Muscle of leg (tissue), 11 donors: ENCODE data around the gene CD200R1L. TPM values are rescaled to one million over a fixed set of nuclear protein-coding genes. Genes with fewer than 3 reads are reported as not detected.
A peak's percentile ranks its signal among the peaks of the same experiment; 100 is the strongest.

Experiments used
- DNase-seq: peaks from one replicate; pipeline ENCODE4 v3.0.0; 2013
- H3K27ac ChIP-seq: one replicate; pipeline ENCODE4 v1.5.1; 2013; ENCODE audit warnings: mild to moderate bottlenecking, low read length, control low read depth
- H3K27me3 ChIP-seq: one replicate; pipeline ENCODE4 v1.6.1; 2013; ENCODE audit warnings: low read length; ENCODE audit not compliant: control insufficient read depth, insufficient read depth
- H3K36me3 ChIP-seq: one replicate; pipeline ENCODE4 v1.6.1; 2013; ENCODE audit warnings: low read length; ENCODE audit not compliant: control insufficient read depth, insufficient read depth
- H3K4me1 ChIP-seq: one replicate; pipeline ENCODE4 v1.6.1; 2013; ENCODE audit warnings: low read length; ENCODE audit not compliant: control insufficient read depth, insufficient read depth
- H3K4me3 ChIP-seq: one replicate; pipeline ENCODE4 v1.5.1; 2013; ENCODE audit warnings: low read length, control low read depth
- H3K9me3 ChIP-seq: replicated peaks from 2 replicates; pipeline ENCODE4 v1.6.1; 2013; ENCODE audit warnings: low read depth, low read length; ENCODE audit not compliant: control insufficient read depth
- WGBS: methylation state at CpG from one replicate; pipeline ENCODE4 v1.1.5; 2013; ENCODE audit warnings: missing lambda C conversion rate; ENCODE audit not compliant: insufficient coverage; 5-methylcytosine and 5-hydroxymethylcytosine counted together
- polyA plus RNA-seq, 8 donors: library from polyadenylated mRNA; unstranded; fragments of 120-200 nt; gene quantifications; one replicate each; pipeline versions ENCODE4 v1.2.1 to v1.2.3, GENCODE V29; 2013; ENCODE audit warnings: inconsistent platforms in 1 of 8, low replicate concordance in 1 of 8; ENCODE audit not compliant: insufficient read length in 8 of 8, insufficient read depth in 1 of 8
- total RNA-seq: library from RNA; stranded (reverse); fragments of 120-200 nt; gene quantifications from one replicate; pipeline ENCODE4 v1.2.4, GENCODE V29; 2013

CD200R1L gene
- total and polyA plus RNA-seq, 9 donors, result not detected

- peaks cover 9% of the 10 kb centered on the region for H3K4me1 ChIP-seq
- DNase-seq, result no peak
- H3K27me3 ChIP-seq, result peaks cover 2% of the 10 kb centered on the region
- no peaks in the 10 kb centered on the region for H3K9me3 ChIP-seq
- H3K27ac ChIP-seq, result no peak overlapping the region
- no peak overlapping the region for H3K4me3 ChIP-seq
- H3K36me3 ChIP-seq, result no peaks in the 10 kb centered on the region
These were observed 67.7 kb downstream of the CD200R1L start for GRCh38 chr3:112779011-112779410.

DNA sequence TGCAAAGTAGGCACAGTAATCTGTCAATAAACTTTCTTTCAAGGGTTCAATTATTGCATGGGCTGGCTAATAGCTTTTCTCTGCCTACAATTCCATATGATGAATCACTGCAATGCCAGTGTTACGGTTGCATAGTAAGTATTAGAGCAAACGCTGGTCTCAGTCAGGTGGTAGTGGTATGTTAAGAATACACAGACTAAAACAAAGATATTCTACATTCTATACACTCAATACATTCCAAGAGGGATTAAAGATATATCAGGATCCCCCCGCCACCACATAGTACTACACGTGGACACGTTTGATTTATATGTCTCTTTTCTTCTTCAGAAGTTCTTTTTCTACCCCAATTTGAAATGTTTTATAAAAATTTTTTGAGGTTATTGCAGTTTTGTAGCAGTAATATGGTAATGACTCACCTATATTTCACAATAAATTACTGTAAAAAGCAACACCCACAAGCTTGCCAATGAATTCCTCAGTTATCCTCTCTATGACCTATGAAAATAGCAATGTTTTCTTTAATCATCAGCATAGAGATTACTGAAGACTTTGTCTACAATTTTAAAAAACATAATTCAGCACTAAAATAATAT lies 68.2 kb downstream of the CD200R1L start:
- no peak overlapping the region for H3K4me3 ChIP-seq
- no peak for DNase-seq
- WGBS, result no CpG with 5 or more reads among the region's 5 CpGs
- H3K27me3 ChIP-seq, result peaks cover 2% of the 10 kb centered on the region
- peaks cover 9% of the 10 kb centered on the region for H3K4me1 ChIP-seq
- no peaks in the 10 kb centered on the region for H3K9me3 ChIP-seq
- H3K36me3 ChIP-seq, result no peaks in the 10 kb centered on the region
- no peak overlapping the region for H3K27ac ChIP-seq

DNA sequence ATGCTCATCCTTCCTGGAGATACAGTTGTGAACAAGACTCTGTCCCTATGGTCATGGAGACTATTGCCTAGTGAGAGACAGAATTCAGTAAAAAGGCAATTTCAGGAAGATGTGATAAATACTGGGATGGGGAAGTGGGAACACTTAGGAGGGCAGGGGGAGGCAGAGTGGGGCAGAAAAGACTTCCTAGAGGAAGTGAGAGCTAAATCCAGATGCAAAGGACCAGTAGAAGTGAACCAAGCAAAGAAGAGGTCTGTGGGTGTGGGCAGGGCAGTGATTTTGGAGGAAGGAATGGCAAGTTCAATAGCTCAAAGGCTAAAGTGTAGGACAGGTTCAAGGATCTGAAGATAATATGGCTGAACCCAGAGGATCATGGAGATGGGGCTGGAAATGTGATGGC lies 68.9 kb downstream of the CD200R1L start:
- peaks cover 2% of the 10 kb centered on the region for H3K27me3 ChIP-seq
- peaks cover 9% of the 10 kb centered on the region for H3K4me1 ChIP-seq
- no peak for DNase-seq
- no peak overlapping the region for H3K4me3 ChIP-seq
- H3K27ac ChIP-seq, result no peak overlapping the region
- no peaks in the 10 kb centered on the region for H3K36me3 ChIP-seq
- no peaks in the 10 kb centered on the region for H3K9me3 ChIP-seq

DNA sequence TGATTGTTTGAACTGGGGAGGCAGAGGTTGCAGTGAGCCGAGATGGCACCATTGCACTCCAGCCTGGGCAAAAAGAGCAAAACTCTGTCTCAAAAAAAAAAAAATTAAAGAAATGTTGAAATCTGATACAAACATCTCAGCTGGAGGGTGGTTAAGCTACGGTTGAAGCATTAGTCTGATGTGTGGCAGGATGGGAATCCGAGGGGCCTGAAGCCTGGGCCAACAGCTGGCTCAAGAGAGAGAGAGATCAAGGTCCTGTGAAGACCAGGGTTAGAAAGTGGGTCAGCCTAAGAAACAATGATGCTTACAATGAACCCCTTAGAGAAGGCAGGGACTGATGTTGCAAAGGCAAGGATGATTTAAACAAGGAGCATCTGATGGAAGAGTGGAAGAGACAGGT lies 69.8 kb downstream of the CD200R1L start:
- H3K27ac ChIP-seq, result no peak overlapping the region
- no peak for DNase-seq
- 52% methylated on average over 2 of the region's 3 CpGs for WGBS

DNA sequence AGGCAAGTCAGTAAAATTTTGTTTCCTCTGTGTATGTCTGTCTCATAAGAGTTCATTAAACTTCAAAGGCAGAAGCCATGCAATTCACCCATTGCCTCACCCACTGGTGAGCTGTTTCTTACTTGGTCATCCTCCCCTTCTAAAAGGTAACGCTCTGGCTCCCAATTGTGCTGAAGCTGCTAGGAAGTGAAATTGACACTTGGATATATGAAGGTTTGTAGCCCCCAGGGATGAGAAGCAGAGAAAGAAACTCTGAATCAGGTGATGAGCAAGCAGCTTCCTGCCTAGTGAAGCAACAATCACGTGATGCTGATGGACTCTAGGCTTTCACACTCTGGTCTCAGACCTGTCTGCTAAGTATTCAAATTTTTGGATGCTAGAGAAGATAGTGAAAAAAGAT lies 70.7 kb downstream of the CD200R1L start:
- Histone ChIP-seq H3K27me3 (peaks cover 2% of the 10 kb centered on the region), H3K9me3 (no peaks in the 10 kb centered on the region), H3K4me3 (no peak overlapping the region), H3K4me1 (peaks cover 13% of the 10 kb centered on the region), H3K36me3 (no peaks in the 10 kb centered on the region), H3K27ac (no peak overlapping the region)
- no CpG with 5 or more reads among the region's 2 CpGs for WGBS
- no peak for DNase-seq

More for the DNA sequence above, 69.8 kb downstream of the CD200R1L start:
- Histone ChIP-seq H3K4me1 (peaks cover 13% of the 10 kb centered on the region), H3K9me3 (no peaks in the 10 kb centered on the region), H3K4me3 (no peak overlapping the region), H3K36me3 (no peaks in the 10 kb centered on the region), H3K27me3 (peaks cover 2% of the 10 kb centered on the region)

GRCh38 chr3:112775011-112775742 lies 71.5 kb downstream of the CD200R1L start:
- no peak overlapping the region for H3K27ac ChIP-seq
- peak; percentile 74 for DNase-seq
- peaks cover 14% of the 10 kb centered on the region for H3K4me1 ChIP-seq
- no peak overlapping the region for H3K4me3 ChIP-seq
- no peaks in the 10 kb centered on the region for H3K36me3 ChIP-seq
- peaks cover 2% of the 10 kb centered on the region for H3K27me3 ChIP-seq
- WGBS, result no CpG with 5 or more reads among the region's 4 CpGs
- H3K9me3 ChIP-seq, result no peaks in the 10 kb centered on the region

GRCh38 chr3:112774293-112774926 lies 72.3 kb downstream of the CD200R1L start:
- Histone ChIP-seq H3K27ac (no peak overlapping the region), H3K36me3 (no peaks in the 10 kb centered on the region), H3K4me3 (no peak overlapping the region), H3K4me1 (peaks cover 16% of the 10 kb centered on the region), H3K27me3 (peaks cover 2% of the 10 kb centered on the region), H3K9me3 (no peaks in the 10 kb centered on the region)
- WGBS, result no CpG with 5 or more reads among the region's 6 CpGs
- DNase-seq, result no peak

DNA sequence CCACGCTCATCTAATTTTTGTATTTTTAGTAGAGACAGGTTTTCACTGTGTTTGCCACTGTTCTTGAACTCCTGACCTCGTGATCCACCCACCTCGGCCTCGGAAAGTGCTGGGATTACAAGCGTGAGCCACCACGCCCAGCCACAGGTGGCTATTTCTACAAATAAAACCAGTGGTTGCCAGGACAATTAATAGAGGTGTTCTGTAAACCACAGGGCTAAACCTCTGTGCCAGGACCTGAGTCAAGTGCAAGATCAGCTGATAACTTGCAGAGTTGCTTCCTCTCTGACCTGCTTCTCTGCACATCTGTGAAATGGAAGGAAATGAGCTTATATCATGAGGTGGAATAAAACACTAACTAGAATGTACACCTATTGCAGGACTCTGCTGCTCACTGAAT lies 72.8 kb downstream of the CD200R1L start:
- Histone ChIP-seq H3K27me3 (peaks cover 2% of the 10 kb centered on the region), H3K27ac (no peak overlapping the region), H3K9me3 (no peaks in the 10 kb centered on the region), H3K4me1 (peaks cover 16% of the 10 kb centered on the region), H3K4me3 (no peak overlapping the region), H3K36me3 (no peaks in the 10 kb centered on the region)
- no peak for DNase-seq
- 84% methylated on average over 5 of the region's 6 CpGs for WGBS

DNA sequence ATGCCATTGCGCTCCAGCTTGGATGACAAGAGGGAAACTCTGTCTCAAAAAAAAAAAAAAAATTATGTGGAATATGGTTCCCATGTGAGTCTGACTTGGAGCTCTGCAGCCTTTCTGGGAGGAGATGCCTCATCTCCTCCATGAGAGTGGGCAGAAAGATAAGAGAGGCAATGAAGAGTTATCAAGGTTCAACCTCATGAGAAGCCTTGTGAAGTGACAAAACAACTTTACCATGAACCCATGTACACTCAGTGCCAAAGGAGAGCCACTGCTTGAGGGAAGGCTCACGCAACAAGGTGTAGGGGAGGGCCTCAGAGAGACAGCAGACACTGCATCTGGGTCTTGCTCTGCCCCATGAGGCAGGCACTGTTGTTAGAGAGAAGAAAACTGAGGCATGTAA lies 75.7 kb downstream of the CD200R1L start:
- Histone ChIP-seq H3K36me3 (no peaks in the 10 kb centered on the region), H3K9me3 (no peaks in the 10 kb centered on the region), H3K4me1 (peaks cover 16% of the 10 kb centered on the region), H3K27ac (no peak overlapping the region), H3K4me3 (no peak overlapping the region), H3K27me3 (peaks cover 2% of the 10 kb centered on the region)
- DNase-seq, result no peak
- 100% methylated on average over 1 of the region's 2 CpGs for WGBS

- no peaks in the 10 kb centered on the region for H3K9me3 ChIP-seq
- H3K27ac ChIP-seq, result no peak overlapping the region
- no peak overlapping the region for H3K4me3 ChIP-seq
- DNase-seq, result no peak
- WGBS, result no CpG with 5 or more reads among the region's 3 CpGs
- peaks cover under 1% of the 10 kb centered on the region for H3K27me3 ChIP-seq
- H3K4me1 ChIP-seq, result peaks cover 13% of the 10 kb centered on the region
- no peaks in the 10 kb centered on the region for H3K36me3 ChIP-seq
These were observed 76.5 kb downstream of the CD200R1L start for GRCh38 chr3:112770032-112770626.
